GM18867 (cell line): ENCODE results near the gene PRKG1.
A peak's percentile ranks its signal among the peaks of the same experiment; 100 is the strongest.
"Not testable (repeated sequence)": the region's sequence is repeated elsewhere in the genome, so short reads cannot be mapped to it uniquely, and the experiment has no call there.

Source experiments
- ATAC-seq: cut with Tn5 transposase; IDR thresholded peaks from one replicate; pipeline ENCODE4 v1.9.1; 2021; ENCODE audit warnings: mild to moderate bottlenecking, moderate library complexity; ENCODE audit not compliant: unreplicated experiment

Gene PRKG1

GRCh38 chr10:52220947-52221346 lies 1146.7 kb downstream of the PRKG1 start:
- ATAC-seq, result peak; percentile 65

- no peak for ATAC-seq
These were observed 1147.6 kb downstream of the PRKG1 start for GRCh38 chr10:52221923-52222322.

GRCh38 chr10:52226197-52226847 lies 1152.0 kb downstream of the PRKG1 start:
- no peak for ATAC-seq

GRCh38 chr10:52228556-52228955 lies 1154.3 kb downstream of the PRKG1 start:
- ATAC-seq, result no peak

- ATAC-seq, result no peak
These were observed 1155.1 kb downstream of the PRKG1 start for GRCh38 chr10:52229291-52229931.

GRCh38 chr10:52232561-52233350 lies 1158.5 kb downstream of the PRKG1 start:
- peak; percentile 74 for ATAC-seq

GRCh38 chr10:52233351-52233991 lies 1159.2 kb downstream of the PRKG1 start:
- ATAC-seq, result not testable (repeated sequence)

GRCh38 chr10:52239771-52240170 lies 1165.5 kb downstream of the PRKG1 start:
- ATAC-seq, result no peak

GRCh38 chr10:52245547-52245946 lies 1171.3 kb downstream of the PRKG1 start:
- no peak for ATAC-seq

- ATAC-seq, result not testable (repeated sequence)
These were observed 1173.6 kb downstream of the PRKG1 start for GRCh38 chr10:52247929-52248328.

GRCh38 chr10:52248697-52249306 lies 1174.5 kb downstream of the PRKG1 start:
- ATAC-seq, result no peak

- ATAC-seq, result no peak
These were observed 1175.6 kb downstream of the PRKG1 start for GRCh38 chr10:52249850-52250395.

- ATAC-seq, result no peak
These were observed 1176.2 kb downstream of the PRKG1 start for GRCh38 chr10:52250510-52250909.

GRCh38 chr10:52252307-52252706 lies 1178.0 kb downstream of the PRKG1 start:
- no peak for ATAC-seq

- ATAC-seq, result peak; percentile 99
These were observed 1182.8 kb downstream of the PRKG1 start for GRCh38 chr10:52256832-52257691.

- ATAC-seq, result peak; percentile 86
These were observed 1183.4 kb downstream of the PRKG1 start for GRCh38 chr10:52257692-52258075.

- no peak for ATAC-seq
These were observed 1184.6 kb downstream of the PRKG1 start for GRCh38 chr10:52258799-52259425.

GRCh38 chr10:52259426-52259812 lies 1185.1 kb downstream of the PRKG1 start:
- ATAC-seq, result no peak

- ATAC-seq, result no peak
These were observed 1187.1 kb downstream of the PRKG1 start for GRCh38 chr10:52261362-52261761.
